Psoas muscle (tissue), 8 donors: ENCODE data around the gene MRPL49. TPM values are rescaled to one million over a fixed set of nuclear protein-coding genes. Genes with fewer than 3 reads are reported as not detected.
A peak's percentile ranks its signal among the peaks of the same experiment; 100 is the strongest.

Experiments used
- ATAC-seq, 4 donors: fragments of 200-7000 bp; cut with Tn5 transposase; one replicate each; pipeline ENCODE4 v1.9.1; 2020; ENCODE audit warnings: moderate library complexity in 3 of 4, mild to moderate bottlenecking in 2 of 4
- DNase-seq, 2 donors: peaks; one replicate each; pipeline ENCODE4 v3.0.0-alpha.2; 2020
- H3K27ac ChIP-seq: fragments of 200-600 bp; one replicate; pipeline ENCODE4 v1.8.0; 2022
- H3K27me3 ChIP-seq, 3 donors: fragments of 200-600 bp in 1 of 3; one replicate each; pipeline versions ENCODE4 v1.6.1 to v1.8.0; 2013 to 2022; ENCODE audit warnings: low read length in 2 of 3, mild to moderate bottlenecking in 2 of 3, moderate library complexity in 1 of 3; ENCODE audit not compliant: insufficient read depth in 3 of 3
- H3K36me3 ChIP-seq, 2 donors: fragments of 200-600 bp in 1 of 2; one replicate each; pipeline versions ENCODE4 v1.6.1 to v1.8.0; 2013 to 2022; ENCODE audit warnings: low read depth in 1 of 2, mild to moderate bottlenecking in 1 of 2, moderate library complexity in 1 of 2; ENCODE audit not compliant: insufficient read depth in 1 of 2
- H3K4me1 ChIP-seq: fragments of 200-600 bp; one replicate; pipeline ENCODE4 v1.8.0; 2022
- H3K4me3 ChIP-seq: fragments of 200-600 bp; one replicate; pipeline ENCODE4 v1.8.0; 2022; ENCODE audit warnings: mild to moderate bottlenecking
- H3K9me3 ChIP-seq: fragments of 200-600 bp; one replicate; pipeline ENCODE4 v1.8.0; 2022
- WGBS, 3 donors: extraction: QIAGEN DNeasy Blood & Tissue Kit; methylation state at CpG; one replicate each; pipeline versions ENCODE4 v1.1.6 to v1.1.7; 2013; 5-methylcytosine and 5-hydroxymethylcytosine counted together
- intact Hi-C, 2 donors: fragments of 100-400 bp; cut with DNase I; formaldehyde crosslinking; loops; one replicate each; pipeline versions ENCODE4 v1.11.0 to v1.14.2; 2022
- polyA plus RNA-seq, 3 donors: library from polyadenylated mRNA; stranded (reverse); fragments of 200-250 nt; gene quantifications; one replicate each; pipeline ENCODE4 v1.2.3, GENCODE V29; 2013
- total RNA-seq, 4 donors: library from RNA; stranded (reverse); fragmentation: NEBNext Ultra II Directional in 2 of 4; extraction: Animal tissue kit (Norgen Biotek cat#: 25700) in 2 of 4; gene quantifications; one replicate each; pipeline versions ENCODE4 v1.2.1 to v1.2.4, GENCODE V29; 2021 to 2023
- TF ChIP-seq, protein P1 (sequence below): fragments of 200-600 bp; IDR thresholded peaks from one replicate; pipeline ENCODE4 v1.8.0; 2022; ENCODE audit warnings: antibody characterized with exemption
- donor health status: healthy with polysubstance abuse.
- donor health status: DM: no; HTN: no; CAD: no; lungs with moderate emphysema.
- donor health status: Bipolar disorder and iron deficiency.
- donor health status: healthy.
- donor health status: DM: yes; HTN: yes; CAD: no.
- donor health status: DM: no; HTN: no; CAD: no.
- donor health status: DM: no; HTN: no; CAD: no.
- donor health status: DM: yes; HTN: yes; CAD: no.

Gene MRPL49
- total and polyA plus RNA-seq, 7 donors: 29.0 to 54.1 (median 32.9) TPM

DNA sequence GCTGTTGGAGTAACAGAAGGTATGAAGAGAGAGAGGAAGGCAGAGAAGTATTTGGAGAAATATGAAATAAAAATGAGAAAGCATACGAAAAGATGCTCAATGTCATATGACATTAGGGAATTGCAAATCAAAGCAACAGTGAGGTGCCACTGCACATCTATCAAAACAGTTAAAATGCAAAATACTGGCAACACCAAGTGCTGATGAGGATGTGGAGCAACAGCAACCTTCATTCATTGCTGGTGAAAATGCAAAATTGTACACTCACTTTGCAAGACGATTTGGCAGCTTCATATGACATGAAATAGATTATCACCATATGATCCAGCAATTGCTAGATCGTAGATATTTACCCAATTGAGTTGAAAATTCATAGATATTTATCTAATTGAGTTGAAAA lies 38.5 kb downstream of the MRPL49 start:
- no peak for ATAC-seq
- H3K4me1 ChIP-seq: no peaks in the 10 kb centered on the region
- TF ChIP-seq, protein P1, sequence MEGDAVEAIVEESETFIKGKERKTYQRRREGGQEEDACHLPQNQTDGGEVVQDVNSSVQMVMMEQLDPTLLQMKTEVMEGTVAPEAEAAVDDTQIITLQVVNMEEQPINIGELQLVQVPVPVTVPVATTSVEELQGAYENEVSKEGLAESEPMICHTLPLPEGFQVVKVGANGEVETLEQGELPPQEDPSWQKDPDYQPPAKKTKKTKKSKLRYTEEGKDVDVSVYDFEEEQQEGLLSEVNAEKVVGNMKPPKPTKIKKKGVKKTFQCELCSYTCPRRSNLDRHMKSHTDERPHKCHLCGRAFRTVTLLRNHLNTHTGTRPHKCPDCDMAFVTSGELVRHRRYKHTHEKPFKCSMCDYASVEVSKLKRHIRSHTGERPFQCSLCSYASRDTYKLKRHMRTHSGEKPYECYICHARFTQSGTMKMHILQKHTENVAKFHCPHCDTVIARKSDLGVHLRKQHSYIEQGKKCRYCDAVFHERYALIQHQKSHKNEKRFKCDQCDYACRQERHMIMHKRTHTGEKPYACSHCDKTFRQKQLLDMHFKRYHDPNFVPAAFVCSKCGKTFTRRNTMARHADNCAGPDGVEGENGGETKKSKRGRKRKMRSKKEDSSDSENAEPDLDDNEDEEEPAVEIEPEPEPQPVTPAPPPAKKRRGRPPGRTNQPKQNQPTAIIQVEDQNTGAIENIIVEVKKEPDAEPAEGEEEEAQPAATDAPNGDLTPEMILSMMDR: no peak
- no peaks in the 10 kb centered on the region for H3K36me3 ChIP-seq
- intact Hi-C loops: no loop called here
- H3K27ac ChIP-seq: no peak overlapping the region
- WGBS, 3 donors: 71 to 79% (median 71%) methylated on average over 3 of the region's 3 CpGs
- no peak for DNase-seq
- no peaks in the 10 kb centered on the region for H3K27me3 ChIP-seq
- no peaks in the 10 kb centered on the region for H3K9me3 ChIP-seq
- H3K4me3 ChIP-seq: no peak overlapping the region

- TF ChIP-seq, protein P1: no peak
- 77 to 80% (median 79%) methylated on average over 2 of the region's 2 CpGs for WGBS, 3 donors
- ATAC-seq: no peak
- no peaks in the 10 kb centered on the region for H3K4me1 ChIP-seq
- H3K27ac ChIP-seq: no peak overlapping the region
- intact Hi-C loops: no loop called here
- no peak overlapping the region for H3K4me3 ChIP-seq
- H3K9me3 ChIP-seq: no peaks in the 10 kb centered on the region
- no peaks in the 10 kb centered on the region for H3K27me3 ChIP-seq
- no peaks in the 10 kb centered on the region for H3K36me3 ChIP-seq
- DNase-seq: no peak
Observed at GRCh38 chr11:65163684-65164083, 41.6 kb downstream of the MRPL49 start.

DNA sequence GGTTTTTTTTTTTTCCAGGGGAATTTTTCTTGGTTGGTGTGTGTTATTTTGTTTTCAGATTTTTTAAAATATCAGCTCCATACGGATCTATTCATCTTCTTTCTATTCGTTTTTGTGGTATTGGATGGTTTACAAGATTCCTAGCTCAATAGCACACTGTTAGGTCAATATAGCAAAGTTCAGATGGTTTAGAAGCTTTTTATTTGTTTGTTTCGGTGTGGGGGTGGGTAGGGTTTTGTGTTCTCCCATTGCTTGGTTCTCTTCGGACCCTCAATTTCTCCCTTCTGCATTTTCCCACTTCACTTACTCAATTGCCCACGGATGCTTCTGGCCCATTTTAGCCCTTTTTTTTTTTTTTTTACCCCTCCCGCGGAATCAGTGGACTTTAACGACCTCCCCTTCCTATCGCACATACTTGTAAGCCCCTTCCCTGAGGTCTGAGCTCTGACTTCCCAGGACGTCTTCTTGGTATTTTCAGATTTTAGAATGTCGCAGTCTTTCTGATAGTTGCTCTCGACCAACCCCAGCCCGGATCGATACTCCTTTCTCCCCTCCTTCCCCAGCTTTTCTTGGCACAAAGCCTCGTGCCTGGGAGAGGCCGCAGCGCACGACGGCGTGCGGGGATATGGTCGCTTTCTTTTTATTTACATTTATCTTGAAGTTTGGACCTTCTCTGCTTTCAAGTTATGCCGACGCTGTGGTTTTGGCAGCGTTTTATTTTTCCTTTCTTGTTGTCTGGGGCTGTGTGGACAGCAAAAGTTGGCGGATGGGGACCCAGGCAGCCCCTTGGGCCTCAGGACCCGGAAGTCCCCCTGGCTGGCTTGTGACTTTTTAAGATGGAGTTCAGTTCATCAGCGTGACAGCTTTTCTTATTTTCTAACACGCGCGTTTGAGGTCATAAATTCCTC lies 43.5 kb downstream of the MRPL49 start:
- WGBS, 3 donors: 46 to 55% (median 48%) methylated on average over 31 of the region's 31 CpGs
- H3K9me3 ChIP-seq: no peaks in the 10 kb centered on the region
- TF ChIP-seq, protein P1: no peak
- no peaks in the 10 kb centered on the region for H3K27me3 ChIP-seq
- peak overlapping the region; percentile 50 for H3K4me3 ChIP-seq
- no peaks in the 10 kb centered on the region for H3K4me1 ChIP-seq
- H3K27ac ChIP-seq: no peak overlapping the region
- ATAC-seq (no peak), DNase-seq (no peak)
- H3K36me3 ChIP-seq: no peaks in the 10 kb centered on the region
- intact Hi-C loops: no loop called here

GRCh38 chr11:65166893-65167292 lies 44.8 kb downstream of the MRPL49 start:
- DNase-seq (no peak), ATAC-seq (no peak)
- 90 to 94% (median 90%) methylated on average over 3 of the region's 3 CpGs for WGBS, 3 donors
- Histone ChIP-seq H3K27ac (no peak overlapping the region), H3K4me3 (no peak overlapping the region), H3K4me1 (no peaks in the 10 kb centered on the region), H3K9me3 (no peaks in the 10 kb centered on the region), H3K27me3 (no peaks in the 10 kb centered on the region), H3K36me3 (no peaks in the 10 kb centered on the region)
- TF ChIP-seq, protein P1: no peak
- intact Hi-C loops: no loop called here
